GM12892 (cell line): ENCODE measurements around the gene NPAS3.

ENCODE experiments used
- POLR2A ChIP-seq: IDR thresholded peaks from 2 replicates; pipeline ENCODE4 v1.6.1; 2011; ENCODE audit warnings: low read depth, low read length, control low read depth
- POLR2AphosphoS5 ChIP-seq: IDR thresholded peaks from 2 replicates; pipeline ENCODE4 v1.6.1; 2011; ENCODE audit warnings: low read depth, low read length, control low read depth
- TAF1 ChIP-seq: IDR thresholded peaks from 2 replicates; pipeline ENCODE4 v1.6.1; 2011; ENCODE audit warnings: low read depth, mild to moderate bottlenecking, control low read depth, low read length, borderline replicate concordance

GRCh38 chr14:33114331-33114730 is 175.7 kb downstream of the NPAS3 start:
- TF ChIP-seq POLR2A (no peak), POLR2AphosphoS5 (no peak), TAF1 (no peak)
